A549 (cell line): ENCODE data around the gene PTPRH. TPM values are rescaled to one million over a fixed set of nuclear protein-coding genes. Genes with fewer than 3 reads are reported as not detected.
A peak's percentile ranks its signal among the peaks of the same experiment; 100 is the strongest.

Experiments used
- ATAC-seq, 2 experiments: fragments of 200-7000 bp in 1 of 2; fragments of >200 bp in 1 of 2; cut with Nextera tagmentation in 1 of 2; cut with Tn5 transposase in 1 of 2; 3 replicates each; pipeline versions ENCODE4 v1.8.0 to v1.9.1; 2018 to 2020; ENCODE audit warnings: mild to moderate bottlenecking in 1 of 2, moderate library complexity in 1 of 2
- CTCF ChIA-PET: fragments of 300-600 bp; sonication (Branson Sonifier 250); formaldehyde crosslinking; extraction: SDS; loops from one replicate; lab custom pipeline; 2021; ENCODE audit warnings: antibody characterized with exemption, inconsistent platforms; lab: Yijun Ruan, JAX
- POLR2A ChIA-PET: fragments of 350-600 bp; formaldehyde crosslinking; extraction: SDS; loops from one replicate; lab custom pipeline; 2021; ENCODE audit warnings: antibody characterized with exemption, inconsistent platforms; lab: Yijun Ruan, JAX
- DNase-seq, 2 experiments: peaks; one replicate each; pipeline versions ENCODE4 v3.0.0 to v3.0.0-alpha.2; 2011 to 2016; ENCODE audit warnings: low read depth in 1 of 2, low spot score in 1 of 2
- FAIRE-seq: peaks from 2 replicates; lab custom pipeline; 2011; peaks lifted over from hg19 to GRCh38; lab: Jason Lieb, UNC
- H3K27ac ChIP-seq, 2 experiments: fragments of >200 bp; sonication (Bioruptor Twin); formaldehyde crosslinking; 3 replicates each; pipeline ENCODE4 v1.5.1; 2016 to 2017
- H3K4me1 ChIP-seq: fragments of >200 bp; sonication (Bioruptor Twin); formaldehyde crosslinking; 3 replicates; pipeline ENCODE4 v1.6.1; 2016
- H3K4me2 ChIP-seq: fragments of >200 bp; sonication (Bioruptor Twin); formaldehyde crosslinking; 3 replicates; pipeline ENCODE4 v1.6.1; 2016
- H3K4me3 ChIP-seq: fragments of >200 bp; sonication (Bioruptor Twin); formaldehyde crosslinking; 3 replicates; pipeline ENCODE4 v1.5.1; 2016
- H3K9me3 ChIP-seq: fragments of >200 bp; sonication (Bioruptor Twin); formaldehyde crosslinking; 3 replicates; pipeline ENCODE4 v1.6.1; 2016
- CHD2 ChIP-seq: fragments of 150-350 bp; IDR thresholded peaks from 2 replicates; pipeline ENCODE4 v1.6.1; 2014; ENCODE audit warnings: low read length; ENCODE audit not compliant: partially characterized antibody
- CHD4 ChIP-seq: fragments of 200-600 bp; sonication (generic); IDR thresholded peaks from 2 replicates; pipeline ENCODE4 v1.6.1; 2016; ENCODE audit warnings: antibody characterized with exemption, mild to moderate bottlenecking, borderline replicate concordance
- EHF ChIP-seq: fragments of 250-450 bp; sonication (Bioruptor Pico); IDR thresholded peaks from 2 replicates; pipeline ENCODE4 v1.5.0; 2020; ENCODE audit warnings: mild to moderate bottlenecking
- FOXS1 ChIP-seq: fragments of 250-450 bp; sonication (Bioruptor Pico); IDR thresholded peaks from 2 replicates; pipeline ENCODE4 v1.5.0; 2020; ENCODE audit warnings: mild to moderate bottlenecking, moderate library complexity
- GATA3 ChIP-seq: IDR thresholded peaks from 2 replicates; pipeline ENCODE4 v1.6.1; 2012; ENCODE audit warnings: borderline replicate concordance
- HDAC2 ChIP-seq: fragments of 200-600 bp; sonication (generic); IDR thresholded peaks from 2 replicates; pipeline ENCODE4 v1.6.1; 2016
- HOXB13 ChIP-seq: fragments of 250-450 bp; sonication (Bioruptor Pico); IDR thresholded peaks from 2 replicates; pipeline ENCODE4 v1.5.0; 2020; ENCODE audit warnings: low read depth, mild to moderate bottlenecking, moderate library complexity
- JUNB ChIP-seq: fragments of >200 bp; sonication (Bioruptor Twin); formaldehyde crosslinking; IDR thresholded peaks from 2 replicates; pipeline ENCODE4 v1.6.1; 2016
- KDM5A ChIP-seq: fragments of 200-600 bp; sonication (generic); IDR thresholded peaks from 2 replicates; pipeline ENCODE4 v1.6.1; 2016; ENCODE audit warnings: antibody characterized with exemption, mild to moderate bottlenecking
- MAFK ChIP-seq: fragments of 450-650 bp; IDR thresholded peaks from 2 replicates; pipeline ENCODE4 v1.6.1; 2014; ENCODE audit not compliant: partially characterized antibody
- MAZ ChIP-seq: fragments of 150-350 bp; IDR thresholded peaks from 2 replicates; pipeline ENCODE4 v1.6.1; 2014; ENCODE audit warnings: antibody characterized with exemption, low read depth, low read length, borderline replicate concordance
- MYC ChIP-seq: IDR thresholded peaks from 2 replicates; pipeline ENCODE4 v1.6.1; 2012; ENCODE audit warnings: mild to moderate bottlenecking, inconsistent platforms, low read length, improper control_type of control experiment, borderline replicate concordance
- NFE2L2 ChIP-seq: fragments of 150-350 bp; conservative IDR thresholded peaks from 2 replicates; pipeline ENCODE4 v1.6.1; 2014; ENCODE audit warnings: low read length
- NR3C1 ChIP-seq: fragments of >200 bp; sonication (Bioruptor Twin); formaldehyde crosslinking; IDR thresholded peaks from 3 replicates; pipeline ENCODE4 v1.6.1; 2017
- PHF8 ChIP-seq: fragments of 200-600 bp; sonication (generic); IDR thresholded peaks from 2 replicates; pipeline ENCODE4 v1.6.1; 2016; ENCODE audit warnings: low read depth, mild to moderate bottlenecking, antibody characterized with exemption, moderate library complexity, borderline replicate concordance
- POLR2A ChIP-seq: IDR thresholded peaks from 2 replicates; pipeline ENCODE4 v1.6.1; 2012; ENCODE audit warnings: mild to moderate bottlenecking, low read length
- RAD21 ChIP-seq, 2 experiments: fragments of >200 bp in 1 of 2; sonication (Bioruptor Twin) in 1 of 2; formaldehyde crosslinking in 1 of 2; IDR thresholded peaks in 1 of 2; conservative IDR thresholded peaks in 1 of 2; 2 replicates in 1 of 2; 3 replicates in 1 of 2; pipeline ENCODE4 v1.6.1; 2012 to 2018; ENCODE audit warnings: inconsistent platforms in 1 of 2
- SREBF2 ChIP-seq: fragments of 450-650 bp; IDR thresholded peaks from 2 replicates; pipeline ENCODE4 v1.6.1; 2014; ENCODE audit warnings: mild to moderate bottlenecking, moderate library complexity
- TFCP2L1 ChIP-seq: fragments of 250-450 bp; sonication (Bioruptor Pico); IDR thresholded peaks from 2 replicates; pipeline ENCODE4 v1.5.0; 2021; ENCODE audit warnings: mild to moderate bottlenecking
- TP53 ChIP-seq: fragments of 250-450 bp; sonication (Bioruptor Pico); IDR thresholded peaks from 2 replicates; pipeline ENCODE4 v1.5.0; 2021; ENCODE audit warnings: mild to moderate bottlenecking, moderate library complexity
- ZNF302 ChIP-seq: fragments of 250-450 bp; sonication (Bioruptor Pico); IDR thresholded peaks from 2 replicates; pipeline ENCODE4 v1.9.0; 2021; ENCODE audit warnings: inconsistent platforms, mild to moderate bottlenecking, moderate library complexity
- ZSCAN20 ChIP-seq: fragments of 250-450 bp; sonication (Bioruptor Pico); IDR thresholded peaks from 2 replicates; pipeline ENCODE4 v1.8.0; 2022; ENCODE audit warnings: mild to moderate bottlenecking, moderate library complexity
- WGBS: methylation state at CpG from one replicate; pipeline ENCODE4 v1.1.6; 2017; ENCODE audit errors: missing lambda C conversion rate; 5-methylcytosine and 5-hydroxymethylcytosine counted together
- polyA plus RNA-seq, 4 experiments: library from polyadenylated mRNA; depleted of rRNA in 3 of 4; stranded (reverse); fragments of >200 nt; fragmentation: RNase III in 1 of 4; extraction: RNeasy Plus Mini Kit Qiagen cat#74134 plus additional on column Dnase treatment in 1 of 4; gene quantifications; 2 replicates in 3 of 4; 3 replicates in 1 of 4; pipeline ENCODE4 v1.2.3, GENCODE V29; 2011 to 2017
- TF ChIP-seq, protein P1 (sequence below): IDR thresholded peaks from 2 replicates; pipeline ENCODE4 v1.6.1; 2012
- TF ChIP-seq, protein P2 (sequence below): IDR thresholded peaks from 2 replicates; pipeline ENCODE4 v1.6.1; 2012
- TF ChIP-seq, protein P3 (sequence below): fragments of >200 bp; sonication (Bioruptor Twin); formaldehyde crosslinking; IDR thresholded peaks from 3 replicates; pipeline ENCODE4 v1.5.1; 2016
- TF ChIP-seq, protein P4 (sequence below): fragments of >200 bp; sonication (Bioruptor Twin); formaldehyde crosslinking; IDR thresholded peaks from 2 replicates; pipeline ENCODE4 v1.6.1; 2016
- TF ChIP-seq, protein P5 (sequence below): fragments of 450-650 bp; IDR thresholded peaks from 2 replicates; pipeline ENCODE4 v1.6.1; 2014; ENCODE audit warnings: antibody characterized with exemption

PTPRH gene
- polyA plus RNA-seq, 2 of the 4 experiments (the other 2 are of a cell fraction): 1.6 to 4.2 TPM

DNA sequence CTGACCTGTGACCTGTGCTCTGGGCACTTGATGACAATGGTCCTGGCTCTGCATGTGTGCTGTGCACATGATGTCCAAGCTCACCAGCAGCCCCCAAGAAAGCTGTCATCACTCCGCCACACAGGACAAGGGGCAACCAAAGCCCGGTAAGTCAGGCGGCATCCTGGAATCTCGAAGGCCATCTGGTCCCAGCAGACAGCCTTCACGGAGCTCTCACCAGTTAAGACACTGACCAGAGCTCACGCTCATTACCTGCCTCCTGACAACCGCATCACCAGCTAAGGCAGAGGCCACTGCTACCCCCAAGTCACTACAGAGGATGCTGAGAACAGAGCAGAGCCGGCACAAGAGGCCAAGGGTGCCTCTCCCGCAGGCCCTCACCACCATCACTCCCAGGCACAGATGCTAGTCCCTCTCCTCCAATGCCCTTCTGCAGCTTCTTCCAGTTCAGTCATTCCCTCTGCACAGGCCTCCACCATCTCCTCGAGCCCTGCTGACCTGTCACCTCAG lies 38.9 kb upstream of the PTPRH start:
- H3K9me3 ChIP-seq: no peaks in the 10 kb centered on the region
- CTCF ChIA-PET: interaction anchor here (0.7 to 1.8 kb wide), 10 partner anchors 17 to 170 kb away, joined by 3 to 4 read pairs (median 3); partner anchors contain the start of gene DNAAF3
- whole genome bisulfite sequencing: 89% methylated on average over 10 of the region's 10 CpGs
- no peak overlapping the region for H3K4me2 ChIP-seq
- H3K27ac ChIP-seq: no peak overlapping the region
- TF ChIP-seq NFE2L2: no peak
- TF ChIP-seq TFCP2L1 (CRISPR knock-in tag): no peak
- TF ChIP-seq POLR2A: no peak
- TF ChIP-seq RAD21 (conservative IDR thresholded peaks at IDR 0.05 in 1 of 2, IDR thresholded peaks at IDR 0.05 in 1 of 2): no peak
- TF ChIP-seq GATA3: no peak
- no peak for TF ChIP-seq FOXS1 (CRISPR knock-in tag)
- TF ChIP-seq CHD4: no peak
- TF ChIP-seq ZNF302: no peak
- TF ChIP-seq, protein P1, sequence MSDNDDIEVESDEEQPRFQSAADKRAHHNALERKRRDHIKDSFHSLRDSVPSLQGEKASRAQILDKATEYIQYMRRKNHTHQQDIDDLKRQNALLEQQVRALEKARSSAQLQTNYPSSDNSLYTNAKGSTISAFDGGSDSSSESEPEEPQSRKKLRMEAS: no peak
- no peak for TF ChIP-seq MAFK
- no peak for TF ChIP-seq HDAC2
- TF ChIP-seq MYC: no peak
- TF ChIP-seq ZSCAN20 (CRISPR knock-in tag): no peak
- no peak for TF ChIP-seq EHF
- TF ChIP-seq, all 56 proteins: peak for 0
- peak in 1 of 2 experiments; percentile 3; a peak in 1 of 6 replicates for ATAC-seq
- Histone ChIP-seq H3K4me1 (peaks cover 22% of the 10 kb centered on the region; the same call in 2 of the 3 replicates), H3K4me3 (no peak overlapping the region)
- DNase-seq: no peak
- POLR2A ChIA-PET: interaction anchor here (1.0 kb wide), 1 partner anchor 32 kb away, joined by 3 read pairs; no protein-coding TSS in a partner anchor
- FAIRE-seq: no peak

DNA sequence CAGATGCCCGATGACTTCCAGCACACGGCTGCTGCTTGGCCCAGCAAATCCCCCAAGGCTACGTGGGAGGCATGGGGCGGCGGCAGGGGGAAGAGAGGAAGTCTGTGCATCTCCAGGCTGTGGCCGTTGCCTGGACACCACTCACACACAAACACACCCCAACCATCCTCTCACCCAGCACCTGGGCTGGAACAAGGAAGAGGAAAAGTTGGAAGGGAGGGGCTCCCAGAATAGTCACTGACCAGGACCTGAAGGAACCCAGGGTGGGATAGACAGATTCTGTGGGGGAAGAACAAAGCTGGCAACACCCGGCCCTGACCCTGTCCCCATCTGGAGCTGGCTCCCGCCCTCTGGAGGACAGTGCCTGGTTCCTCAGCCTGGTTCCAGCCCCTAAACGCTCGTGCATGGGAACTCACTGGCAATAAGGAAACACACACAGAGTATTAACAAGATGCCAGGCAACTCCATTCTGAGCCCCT lies 38.4 kb upstream of the PTPRH start:
- POLR2A ChIA-PET: interaction anchor here (1.0 kb wide), 1 partner anchor 31 kb away, joined by 3 read pairs; no protein-coding TSS in a partner anchor
- CTCF ChIA-PET: interaction anchor here (0.9 to 1.8 kb wide), 8 partner anchors 8 to 107 kb away, joined by 3 to 5 read pairs (median 3); partner anchors contain the start of gene DNAAF3
- 52% methylated on average over 10 of the region's 10 CpGs for WGBS
- FAIRE-seq: no peak
- Histone ChIP-seq H3K4me1 (peaks cover 22% of the 10 kb centered on the region; the same call in 2 of the 3 replicates), H3K9me3 (no peaks in the 10 kb centered on the region), H3K27ac (peak overlapping the region in 1 of 2 experiments; percentile 58; a peak in 2 of 6 replicates), H3K4me2 (no peak overlapping the region), H3K4me3 (no peak overlapping the region)
- TF ChIP-seq CHD2 (no peak), ZNF302 (no peak), MAZ (no peak), JUNB (no peak), HOXB13 (no peak), NR3C1 (no peak), TFCP2L1 (CRISPR knock-in tag) (no peak), KDM5A (no peak), SREBF2 (no peak), RAD21 (conservative IDR thresholded peaks at IDR 0.05 in 1 of 2, IDR thresholded peaks at IDR 0.05 in 1 of 2) (no peak), TP53 (CRISPR knock-in tag) (no peak), EHF (no peak), PHF8 (no peak)
- TF ChIP-seq, protein P2, sequence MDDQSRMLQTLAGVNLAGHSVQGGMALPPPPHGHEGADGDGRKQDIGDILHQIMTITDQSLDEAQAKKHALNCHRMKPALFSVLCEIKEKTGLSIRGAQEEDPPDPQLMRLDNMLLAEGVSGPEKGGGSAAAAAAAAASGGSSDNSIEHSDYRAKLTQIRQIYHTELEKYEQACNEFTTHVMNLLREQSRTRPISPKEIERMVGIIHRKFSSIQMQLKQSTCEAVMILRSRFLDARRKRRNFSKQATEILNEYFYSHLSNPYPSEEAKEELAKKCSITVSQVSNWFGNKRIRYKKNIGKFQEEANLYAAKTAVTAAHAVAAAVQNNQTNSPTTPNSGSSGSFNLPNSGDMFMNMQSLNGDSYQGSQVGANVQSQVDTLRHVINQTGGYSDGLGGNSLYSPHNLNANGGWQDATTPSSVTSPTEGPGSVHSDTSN: no peak
- TF ChIP-seq, protein P3, sequence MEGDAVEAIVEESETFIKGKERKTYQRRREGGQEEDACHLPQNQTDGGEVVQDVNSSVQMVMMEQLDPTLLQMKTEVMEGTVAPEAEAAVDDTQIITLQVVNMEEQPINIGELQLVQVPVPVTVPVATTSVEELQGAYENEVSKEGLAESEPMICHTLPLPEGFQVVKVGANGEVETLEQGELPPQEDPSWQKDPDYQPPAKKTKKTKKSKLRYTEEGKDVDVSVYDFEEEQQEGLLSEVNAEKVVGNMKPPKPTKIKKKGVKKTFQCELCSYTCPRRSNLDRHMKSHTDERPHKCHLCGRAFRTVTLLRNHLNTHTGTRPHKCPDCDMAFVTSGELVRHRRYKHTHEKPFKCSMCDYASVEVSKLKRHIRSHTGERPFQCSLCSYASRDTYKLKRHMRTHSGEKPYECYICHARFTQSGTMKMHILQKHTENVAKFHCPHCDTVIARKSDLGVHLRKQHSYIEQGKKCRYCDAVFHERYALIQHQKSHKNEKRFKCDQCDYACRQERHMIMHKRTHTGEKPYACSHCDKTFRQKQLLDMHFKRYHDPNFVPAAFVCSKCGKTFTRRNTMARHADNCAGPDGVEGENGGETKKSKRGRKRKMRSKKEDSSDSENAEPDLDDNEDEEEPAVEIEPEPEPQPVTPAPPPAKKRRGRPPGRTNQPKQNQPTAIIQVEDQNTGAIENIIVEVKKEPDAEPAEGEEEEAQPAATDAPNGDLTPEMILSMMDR: no peak
- TF ChIP-seq, protein P4, sequence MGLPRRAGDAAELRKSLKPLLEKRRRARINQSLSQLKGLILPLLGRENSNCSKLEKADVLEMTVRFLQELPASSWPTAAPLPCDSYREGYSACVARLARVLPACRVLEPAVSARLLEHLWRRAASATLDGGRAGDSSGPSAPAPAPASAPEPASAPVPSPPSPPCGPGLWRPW: no peak
- TF ChIP-seq, protein P5, sequence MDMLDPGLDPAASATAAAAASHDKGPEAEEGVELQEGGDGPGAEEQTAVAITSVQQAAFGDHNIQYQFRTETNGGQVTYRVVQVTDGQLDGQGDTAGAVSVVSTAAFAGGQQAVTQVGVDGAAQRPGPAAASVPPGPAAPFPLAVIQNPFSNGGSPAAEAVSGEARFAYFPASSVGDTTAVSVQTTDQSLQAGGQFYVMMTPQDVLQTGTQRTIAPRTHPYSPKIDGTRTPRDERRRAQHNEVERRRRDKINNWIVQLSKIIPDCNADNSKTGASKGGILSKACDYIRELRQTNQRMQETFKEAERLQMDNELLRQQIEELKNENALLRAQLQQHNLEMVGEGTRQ: no peak
- DNase-seq: peak; percentile 43 to 74
- ATAC-seq: peak; percentile 51 to 69
